Measurements from ENCODE around the gene CDS1.
"Not testable (repeated sequence)": the region's sequence is repeated elsewhere in the genome, so short reads cannot be mapped to it uniquely, and the experiment has no call there.

CDS1 gene

DNA sequence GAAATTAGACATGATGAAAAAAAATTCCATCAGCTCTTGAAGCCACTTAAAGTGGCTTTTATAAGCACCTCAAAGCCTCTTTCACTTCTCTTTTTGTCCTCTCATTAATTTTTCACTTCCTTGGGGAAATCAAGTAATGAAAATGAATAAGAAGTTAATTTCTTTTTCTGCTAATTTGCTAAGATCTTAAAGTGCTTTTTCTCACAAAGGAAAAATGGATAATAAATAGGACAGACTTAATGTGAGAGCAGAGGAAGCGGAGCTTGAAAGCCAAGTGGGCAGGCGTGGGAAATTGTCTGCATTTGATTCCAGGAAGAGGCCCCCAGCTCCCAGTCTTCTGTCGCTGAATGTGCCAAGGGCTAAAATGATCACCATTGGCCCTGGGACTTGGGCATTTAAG lies 28.6 kb downstream of the CDS1 start:
- DNase-seq (ENCODE audit: low spot score), result no peak

GRCh38 chr4:84614891-84615290 lies 32.0 kb downstream of the CDS1 start:
- DNase-seq (ENCODE audit: low spot score), result no peak

DNA sequence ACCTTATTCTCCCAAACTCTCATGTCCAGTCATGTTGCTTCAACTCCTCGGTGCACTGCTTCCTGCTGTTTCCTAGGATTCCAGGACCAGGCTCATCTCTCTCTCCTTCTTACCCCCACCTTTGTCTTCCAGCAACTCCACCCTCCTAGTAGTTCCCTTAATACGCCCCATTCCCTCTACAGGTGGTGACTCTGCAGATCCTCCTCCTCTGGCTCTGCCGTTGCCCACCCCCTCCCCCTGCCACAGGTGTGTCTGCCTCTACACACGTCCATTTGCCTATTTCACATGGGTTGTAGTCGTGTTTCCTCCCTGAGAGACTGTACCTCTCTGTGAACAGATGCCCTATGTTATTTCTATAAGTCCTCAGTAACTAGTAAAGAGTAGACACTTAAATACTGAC lies 32.4 kb downstream of the CDS1 start:
- DNase-seq (ENCODE audit: low spot score), result no peak

GRCh38 chr4:84622959-84623358 lies 40.0 kb downstream of the CDS1 start:
- DNase-seq (ENCODE audit: low spot score), result no peak

DNA sequence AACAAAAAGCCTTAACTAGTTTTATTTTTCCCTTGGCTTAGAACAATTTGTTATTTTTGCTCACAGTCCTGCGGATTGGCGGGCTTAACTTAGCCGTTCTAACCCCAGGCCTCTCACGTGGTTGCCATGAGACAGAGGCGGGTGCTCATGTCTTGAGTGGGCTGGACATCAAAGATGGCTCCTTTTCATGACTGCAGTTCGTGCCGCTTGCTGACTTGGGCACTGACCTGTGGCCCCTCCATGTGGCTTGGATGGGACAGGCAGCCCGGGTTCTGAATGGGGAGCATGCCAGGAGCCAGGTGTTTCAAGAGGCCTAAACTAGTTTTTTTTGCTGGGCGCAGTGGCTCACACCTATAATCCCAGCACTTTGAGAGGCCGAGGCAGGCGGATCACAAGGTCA lies 40.7 kb downstream of the CDS1 start:
- DNase-seq (ENCODE audit: low spot score), result no peak

GRCh38 chr4:84626673-84627072 lies 43.7 kb downstream of the CDS1 start:
- no peak for DNase-seq (ENCODE audit: low spot score)

DNA sequence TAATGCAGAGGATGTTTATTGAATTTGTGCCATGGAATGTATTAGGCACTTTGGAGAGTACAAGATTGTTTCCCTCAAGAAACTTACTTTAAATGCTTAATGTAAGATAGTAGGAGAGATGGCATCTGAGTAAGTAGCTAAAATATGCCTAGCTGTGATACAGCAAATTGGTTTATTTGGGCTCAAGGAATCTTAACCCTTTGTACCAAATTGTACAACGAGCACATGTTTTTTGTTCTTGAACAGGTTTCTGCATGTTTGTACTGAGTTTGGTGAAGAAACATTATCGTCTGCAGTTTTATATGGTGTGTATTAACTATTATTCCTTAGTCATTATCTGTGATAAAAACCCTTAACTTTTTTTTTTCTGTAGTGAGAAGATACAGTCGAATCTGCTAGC lies 48.6 kb downstream of the CDS1 start:
- DNase-seq (ENCODE audit: low spot score), result no peak

GRCh38 chr4:84632092-84632491 lies 49.2 kb downstream of the CDS1 start:
- DNase-seq (ENCODE audit: low spot score), result no peak

DNA sequence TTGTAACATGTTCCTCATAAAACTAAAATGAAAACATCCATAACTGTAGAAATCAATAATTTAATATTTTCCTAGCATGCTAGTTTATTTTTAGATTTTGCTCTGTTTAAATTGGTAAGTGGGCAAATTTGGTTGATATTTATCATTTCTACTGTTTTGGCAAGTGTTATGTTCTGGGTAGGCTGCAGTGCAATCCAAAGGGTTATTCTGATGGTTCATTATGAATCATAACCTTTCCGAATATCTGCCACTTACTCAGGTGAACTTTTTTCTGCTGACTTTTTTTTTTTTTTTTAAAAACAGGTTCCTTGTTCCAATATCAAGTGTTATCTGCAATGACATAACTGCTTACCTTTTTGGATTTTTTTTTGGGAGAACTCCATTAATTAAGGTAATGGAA lies 52.0 kb downstream of the CDS1 start:
- no peak for DNase-seq (ENCODE audit: low spot score)

GRCh38 chr4:84638092-84638491 lies 55.2 kb downstream of the CDS1 start:
- no peak for DNase-seq (ENCODE audit: low spot score)

- no peak for DNase-seq (ENCODE audit: low spot score)
Measured at GRCh38 chr4:84639145-84639544, 56.2 kb downstream of the CDS1 start.

- DNase-seq (ENCODE audit: low spot score), result no peak
Measured at GRCh38 chr4:84644087-84644486, 61.2 kb downstream of the CDS1 start.

GRCh38 chr4:84647312-84647884 lies 64.5 kb downstream of the CDS1 start:
- no peak for DNase-seq (ENCODE audit: low spot score)

DNA sequence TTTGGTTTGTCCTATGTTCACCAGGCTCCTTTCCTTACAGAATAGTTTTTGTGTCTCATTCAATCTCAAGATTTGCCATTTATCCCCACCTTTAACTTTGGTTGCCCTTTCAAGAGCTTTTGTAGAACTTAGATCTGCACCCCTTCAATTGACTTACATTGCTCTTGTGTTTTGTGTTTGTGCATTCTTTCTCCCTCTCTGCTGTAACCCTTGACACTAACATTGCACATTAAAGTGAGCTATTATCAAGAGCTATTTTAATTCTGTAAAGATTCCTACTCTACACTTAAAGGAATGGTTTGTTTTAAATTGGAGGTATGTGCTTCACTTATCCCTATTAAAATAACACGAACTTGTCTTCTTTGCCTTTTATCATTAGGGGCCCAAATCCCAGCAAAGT lies 65.3 kb downstream of the CDS1 start:
- DNase-seq (ENCODE audit: low spot score), result no peak

- no peak for DNase-seq (ENCODE audit: low spot score)
Measured at GRCh38 chr4:84648863-84649647, 66.1 kb downstream of the CDS1 start.

DNA sequence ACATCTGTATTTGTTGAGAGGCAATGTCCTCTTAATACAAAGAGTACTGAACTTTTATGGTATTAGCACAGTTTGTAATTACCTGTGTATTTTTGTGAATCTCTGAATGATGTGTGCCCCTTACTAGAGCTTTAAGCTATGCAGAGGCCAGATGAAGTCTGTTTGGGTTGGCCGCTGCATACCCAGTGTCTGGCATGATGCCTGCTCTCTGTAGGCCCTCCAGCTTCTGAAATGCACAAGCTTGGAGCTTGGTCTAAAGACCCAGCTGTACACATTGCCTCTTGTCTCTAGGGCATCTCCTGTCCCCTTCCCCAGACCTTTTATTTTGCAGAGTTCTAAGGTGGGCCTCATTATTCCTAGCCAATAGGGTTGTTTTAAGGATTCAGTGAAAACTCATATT lies 68.6 kb downstream of the CDS1 start:
- no peak for DNase-seq (ENCODE audit: low spot score)

DNA sequence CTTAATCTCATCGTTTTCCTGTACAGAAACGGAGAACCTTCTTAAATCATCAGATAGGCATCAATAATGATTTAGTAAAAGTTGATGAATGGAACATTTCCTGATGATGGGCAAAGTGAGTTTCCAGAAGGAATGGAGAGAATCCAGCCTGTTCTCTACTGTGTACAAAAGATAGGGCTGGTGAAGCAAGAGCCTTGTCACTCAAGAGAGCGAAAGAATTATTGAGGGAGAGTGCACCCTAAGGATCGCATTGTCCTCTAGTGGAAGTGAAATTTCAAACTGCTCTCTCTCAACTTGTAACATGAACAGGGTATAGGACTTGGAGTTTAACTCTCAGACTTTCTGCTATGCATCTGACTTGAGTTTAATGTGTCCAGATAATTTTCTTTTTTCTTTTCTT lies 69.6 kb downstream of the CDS1 start:
- no peak for DNase-seq (ENCODE audit: low spot score)

DNA sequence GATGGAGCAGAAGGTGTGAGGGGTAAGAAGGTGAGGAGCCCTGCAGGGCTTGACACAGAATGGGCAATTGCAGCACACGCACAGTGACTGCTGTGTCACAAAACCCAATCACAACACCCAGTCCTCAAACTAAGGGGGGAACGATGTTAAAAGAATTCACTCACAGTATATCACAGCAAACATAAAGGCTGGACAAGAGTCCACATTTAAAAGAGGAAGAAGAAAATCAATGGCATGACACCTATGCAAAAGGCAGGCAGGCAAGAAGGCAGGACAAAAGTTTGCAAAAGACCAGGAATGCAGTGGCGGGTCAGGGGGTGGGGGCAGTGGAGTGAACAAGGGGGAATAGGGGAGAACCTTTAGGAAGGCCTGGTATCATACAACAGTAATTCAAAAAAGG lies 77.7 kb downstream of the CDS1 start:
- DNase-seq (ENCODE audit: low spot score), result no peak

GRCh38 chr4:84661191-84661939 lies 78.4 kb downstream of the CDS1 start:
- no peak for DNase-seq (ENCODE audit: low spot score)

DNA sequence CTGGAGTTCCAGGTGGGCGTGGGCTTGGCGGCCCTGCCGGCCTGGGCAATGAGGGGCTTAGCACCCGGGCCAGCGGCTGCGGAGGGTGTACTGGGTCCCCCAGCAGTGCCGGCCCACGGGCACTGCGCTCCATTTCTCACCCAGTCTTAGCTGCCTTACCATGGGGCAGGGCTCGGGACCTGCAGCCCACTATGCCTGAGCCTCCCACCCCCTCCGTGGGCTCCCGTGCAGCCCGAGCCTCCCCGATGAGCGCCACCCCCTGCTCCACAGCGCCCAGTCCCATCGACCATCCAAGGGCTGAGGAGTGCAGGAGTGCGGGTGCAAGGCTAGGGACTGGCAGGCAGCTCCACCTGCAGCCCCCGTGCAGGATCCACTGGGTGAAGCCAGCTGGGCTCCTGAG lies 81.8 kb downstream of the CDS1 start:
- not testable (repeated sequence) for DNase-seq (ENCODE audit: low spot score)

DNA sequence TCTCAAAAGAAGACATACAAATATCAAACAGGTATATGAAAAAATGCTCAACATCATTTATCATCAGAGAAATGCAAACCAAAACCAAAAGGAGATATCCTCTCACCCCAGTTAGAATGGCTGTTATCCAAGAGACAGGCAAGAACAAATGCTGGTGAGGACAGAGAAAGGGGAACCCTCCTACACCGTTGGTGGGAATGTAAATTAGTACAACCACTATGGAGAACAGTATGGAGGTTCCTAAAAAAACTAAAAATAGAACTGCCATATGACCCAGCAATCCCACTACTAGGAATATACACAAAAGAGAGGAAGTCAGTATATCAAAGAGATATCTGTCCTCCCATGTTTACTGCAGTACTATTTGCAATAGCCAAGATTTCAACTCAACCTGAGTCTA lies 83.5 kb downstream of the CDS1 start:
- no peak for DNase-seq (ENCODE audit: low spot score)

GRCh38 chr4:84669201-84669600 lies 86.3 kb downstream of the CDS1 start:
- no peak for DNase-seq (ENCODE audit: low spot score)

DNA sequence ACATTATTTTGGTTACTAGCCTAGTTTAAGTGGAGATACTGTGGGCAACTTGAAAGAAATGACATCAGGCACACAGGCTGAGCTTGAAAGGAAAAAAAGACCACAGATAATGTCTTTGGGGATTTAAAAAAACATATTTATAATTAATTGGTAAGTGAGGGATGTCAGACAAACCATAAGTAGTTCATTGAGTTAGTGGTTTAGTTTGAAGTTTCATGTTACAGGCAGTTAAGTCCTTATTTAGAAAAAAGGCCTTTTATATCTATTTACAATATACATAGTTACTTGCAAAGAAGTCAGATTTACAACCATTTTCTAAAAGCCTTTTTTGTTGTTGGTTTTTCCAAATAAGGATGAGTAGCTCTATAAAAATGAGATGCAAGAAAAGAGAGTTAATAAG lies 89.2 kb downstream of the CDS1 start:
- DNase-seq (ENCODE audit: low spot score), result no peak

All from globus pallidus (tissue), 1 donor.